Measurements from ENCODE around the gene RCOR1. TPM values are rescaled to one million over a fixed set of nuclear protein-coding genes. Genes with fewer than 3 reads are reported as not detected.

The RCOR1 gene
- total RNA-seq, 2 donors from 2014 or later: 8.4 to 8.7 TPM

- H3K36me3 ChIP-seq: no peaks in the 10 kb centered on the region
- no peak overlapping the region for H3K4me3 ChIP-seq
- no peaks in the 10 kb centered on the region for H3K27me3 ChIP-seq
- no peak for DNase-seq (ENCODE audit: low spot score)
- H3K9me3 ChIP-seq: no peaks in the 10 kb centered on the region
- TF ChIP-seq CTCF (IDR thresholded peaks at IDR 0.05): no peak
- peaks cover 0 to 17% of the 10 kb centered on the region in 2 donors for H3K4me1 ChIP-seq
- no peak overlapping the region for H3K27ac ChIP-seq
These were observed 107.1 kb downstream of the RCOR1 start for GRCh38 chr14:102699416-102700110.

GRCh38 chr14:102708494-102708893 is 116.0 kb downstream of the RCOR1 start:
- H3K36me3 ChIP-seq: peaks cover 28% of the 10 kb centered on the region
- H3K27ac ChIP-seq: no peak overlapping the region
- H3K4me1 ChIP-seq: no peaks in the 10 kb centered on the region
- no peak for TF ChIP-seq CTCF (IDR thresholded peaks at IDR 0.05)
- no peak for DNase-seq (ENCODE audit: low spot score)
- no peak overlapping the region for H3K4me3 ChIP-seq
- H3K9me3 ChIP-seq: peaks cover 0 to 2% of the 10 kb centered on the region in 2 donors
- no peaks in the 10 kb centered on the region for H3K27me3 ChIP-seq

GRCh38 chr14:102711207-102711606 is 118.8 kb downstream of the RCOR1 start:
- DNase-seq (ENCODE audit: low spot score): no peak
- Histone ChIP-seq H3K36me3 (peaks cover 28% of the 10 kb centered on the region), H3K27ac (no peak overlapping the region), H3K4me1 (no peaks in the 10 kb centered on the region), H3K4me3 (no peak overlapping the region), H3K27me3 (no peaks in the 10 kb centered on the region), H3K9me3 (peaks cover 0 to 1% of the 10 kb centered on the region in 2 donors)
- TF ChIP-seq CTCF (IDR thresholded peaks at IDR 0.05): no peak

- Histone ChIP-seq H3K27me3 (no peaks in the 10 kb centered on the region), H3K4me1 (no peaks in the 10 kb centered on the region), H3K9me3 (no peaks in the 10 kb centered on the region), H3K27ac (no peak overlapping the region), H3K36me3 (peaks cover 28% of the 10 kb centered on the region), H3K4me3 (no peak overlapping the region)
- DNase-seq (ENCODE audit: low spot score): no peak
- no peak for TF ChIP-seq CTCF (IDR thresholded peaks at IDR 0.05)
These were observed 119.5 kb downstream of the RCOR1 start for GRCh38 chr14:102711946-102712345.

- no peak overlapping the region for H3K4me3 ChIP-seq
- H3K4me1 ChIP-seq: no peaks in the 10 kb centered on the region
- no peak for DNase-seq (ENCODE audit: low spot score)
- no peak overlapping the region for H3K27ac ChIP-seq
- TF ChIP-seq CTCF (IDR thresholded peaks at IDR 0.05): no peak
- H3K36me3 ChIP-seq: peaks cover 7% of the 10 kb centered on the region
- H3K9me3 ChIP-seq: no peaks in the 10 kb centered on the region
- H3K27me3 ChIP-seq: no peaks in the 10 kb centered on the region
These were observed 124.8 kb downstream of the RCOR1 start for GRCh38 chr14:102717276-102717675.

GRCh38 chr14:102722646-102723045 is 130.2 kb downstream of the RCOR1 start:
- H3K27ac ChIP-seq: no peak overlapping the region
- TF ChIP-seq CTCF (IDR thresholded peaks at IDR 0.05): no peak

More at GRCh38 chr14:102722646-102723045, 130.2 kb downstream of the RCOR1 start:
- DNase-seq (ENCODE audit: low spot score): no peak
- no peak overlapping the region for H3K4me3 ChIP-seq
- H3K4me1 ChIP-seq: no peaks in the 10 kb centered on the region
- H3K27me3 ChIP-seq: no peaks in the 10 kb centered on the region
- H3K9me3 ChIP-seq: no peaks in the 10 kb centered on the region
- H3K36me3 ChIP-seq: peaks cover 44% of the 10 kb centered on the region

All from right atrium auricular region (tissue), 2 donors.